ENCODE results near the gene VKORC1L1.

VKORC1L1 gene

DNA sequence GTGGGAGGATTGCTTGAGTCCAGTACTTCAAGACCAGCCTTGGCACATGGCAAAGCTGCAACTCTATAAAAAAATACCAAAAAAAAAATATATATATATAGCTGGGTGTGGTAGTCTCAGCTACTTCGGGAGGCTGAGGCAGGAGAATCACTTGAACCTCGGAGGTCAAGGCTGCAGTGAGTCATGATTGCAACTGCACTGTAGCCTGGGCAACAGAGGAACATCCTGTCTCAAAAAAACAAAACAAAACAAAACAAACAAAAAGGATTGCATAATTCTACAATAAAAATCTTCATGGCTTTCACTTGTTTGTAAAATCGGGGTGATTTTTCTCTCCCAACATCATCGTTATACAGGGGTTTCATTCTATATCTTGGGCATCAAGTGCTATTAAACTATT lies 74.0 kb downstream of the VKORC1L1 start:
- Histone ChIP-seq H3K4me2 (ENCODE audit: low read depth, low read length) (no peak overlapping the region), H3K9ac (ENCODE audit: low read length) (no peak overlapping the region), H3K27ac (ENCODE audit: low read length) (no peak overlapping the region), H3K4me3 (ENCODE audit: low read length) (no peak overlapping the region), H3K9me2 (replicated peaks; ENCODE audit: insufficient read depth, low read length) (no peaks in the 10 kb centered on the region), H2AFZ (ENCODE audit: low read length) (no peak overlapping the region), H3K4me1 (ENCODE audit: low read length) (no peaks in the 10 kb centered on the region), H4K20me1 (ENCODE audit: insufficient read depth, low read length) (no peaks in the 10 kb centered on the region), H3K9me3 (replicated peaks; ENCODE audit: insufficient read depth, low read length) (no peaks in the 10 kb centered on the region), H3K36me3 (replicated peaks; ENCODE audit: insufficient read depth, low read length) (no peaks in the 10 kb centered on the region; the same call in 1 of the 2 replicates), H3F3A (ENCODE audit: insufficient read depth, low read length) (no peaks in the 10 kb centered on the region), H3K27me3 (replicated peaks; ENCODE audit: insufficient read depth, low read length) (no peaks in the 10 kb centered on the region), H3K79me2 (ENCODE audit: low read length) (peaks cover 5% of the 10 kb centered on the region; the same call in 1 of the 2 replicates)
- TF ChIP-seq EZH2 (optimal IDR thresholded peaks at IDR 0.05; ENCODE audit: low read depth, low read length) (no peak), EZH2phosphoT487 (IDR thresholded peaks at IDR 0.05; ENCODE audit: low read length) (no peak)
- TF ChIP-seq, protein P1, sequence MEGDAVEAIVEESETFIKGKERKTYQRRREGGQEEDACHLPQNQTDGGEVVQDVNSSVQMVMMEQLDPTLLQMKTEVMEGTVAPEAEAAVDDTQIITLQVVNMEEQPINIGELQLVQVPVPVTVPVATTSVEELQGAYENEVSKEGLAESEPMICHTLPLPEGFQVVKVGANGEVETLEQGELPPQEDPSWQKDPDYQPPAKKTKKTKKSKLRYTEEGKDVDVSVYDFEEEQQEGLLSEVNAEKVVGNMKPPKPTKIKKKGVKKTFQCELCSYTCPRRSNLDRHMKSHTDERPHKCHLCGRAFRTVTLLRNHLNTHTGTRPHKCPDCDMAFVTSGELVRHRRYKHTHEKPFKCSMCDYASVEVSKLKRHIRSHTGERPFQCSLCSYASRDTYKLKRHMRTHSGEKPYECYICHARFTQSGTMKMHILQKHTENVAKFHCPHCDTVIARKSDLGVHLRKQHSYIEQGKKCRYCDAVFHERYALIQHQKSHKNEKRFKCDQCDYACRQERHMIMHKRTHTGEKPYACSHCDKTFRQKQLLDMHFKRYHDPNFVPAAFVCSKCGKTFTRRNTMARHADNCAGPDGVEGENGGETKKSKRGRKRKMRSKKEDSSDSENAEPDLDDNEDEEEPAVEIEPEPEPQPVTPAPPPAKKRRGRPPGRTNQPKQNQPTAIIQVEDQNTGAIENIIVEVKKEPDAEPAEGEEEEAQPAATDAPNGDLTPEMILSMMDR (IDR thresholded peaks at IDR 0.05; ENCODE audit: low read length) = no peak
- no peak for DNase-seq

DNA sequence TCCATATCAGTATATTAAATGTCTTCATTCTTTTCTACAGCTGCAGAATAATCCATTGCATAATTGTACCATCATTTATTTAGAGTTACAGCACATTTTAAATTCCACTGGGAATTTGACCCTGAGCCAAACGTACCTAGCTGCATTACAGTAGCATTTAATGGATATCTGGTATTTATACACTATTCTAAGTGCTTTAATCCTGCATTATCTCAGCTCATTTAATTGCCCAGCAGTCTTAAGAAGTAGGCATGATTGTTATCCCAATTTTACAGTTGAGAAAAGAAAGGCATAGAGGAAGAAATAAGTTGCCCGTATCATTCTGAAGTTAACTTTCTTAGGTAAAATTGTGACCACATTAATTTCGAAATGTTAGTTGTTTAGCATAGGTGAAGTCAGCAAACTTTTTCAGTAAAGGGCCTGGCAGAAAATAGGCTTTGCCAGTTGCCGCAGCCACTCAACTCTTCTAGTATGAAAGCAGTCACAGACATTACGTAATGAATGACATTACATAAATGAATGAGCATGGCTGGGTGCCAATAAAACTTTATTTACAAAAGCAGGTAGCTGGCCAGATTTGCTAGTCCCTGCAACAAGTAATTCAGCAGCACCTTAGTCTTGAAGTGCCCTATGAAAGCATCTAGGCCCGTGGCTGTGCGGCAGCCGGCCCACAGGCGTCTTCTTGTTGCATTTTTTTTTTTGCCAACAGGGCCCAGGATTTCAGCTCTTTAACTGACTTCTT lies 79.1 kb downstream of the VKORC1L1 start:
- H3K36me3 ChIP-seq (replicated peaks; ENCODE audit: insufficient read depth, low read length) = no peaks in the 10 kb centered on the region; the same call in 1 of the 2 replicates
- H3K27me3 ChIP-seq (replicated peaks; ENCODE audit: insufficient read depth, low read length) = no peaks in the 10 kb centered on the region
- TF ChIP-seq EZH2 (optimal IDR thresholded peaks at IDR 0.05; ENCODE audit: low read depth, low read length) = no peak
- TF ChIP-seq, protein P1 (IDR thresholded peaks at IDR 0.05; ENCODE audit: low read length) = no peak
- TF ChIP-seq EZH2phosphoT487 (IDR thresholded peaks at IDR 0.05; ENCODE audit: low read length) = no peak
- no peaks in the 10 kb centered on the region for H3K79me2 ChIP-seq (ENCODE audit: low read length)
- H3K9ac ChIP-seq (ENCODE audit: low read length) = no peak overlapping the region
- H3F3A ChIP-seq (ENCODE audit: insufficient read depth, low read length) = no peaks in the 10 kb centered on the region
- H4K20me1 ChIP-seq (ENCODE audit: insufficient read depth, low read length) = no peaks in the 10 kb centered on the region
- H3K4me1 ChIP-seq (ENCODE audit: low read length) = no peaks in the 10 kb centered on the region
- no peaks in the 10 kb centered on the region for H3K9me2 ChIP-seq (replicated peaks; ENCODE audit: insufficient read depth, low read length)
- no peak overlapping the region for H3K27ac ChIP-seq (ENCODE audit: low read length)
- DNase-seq = no peak
- no peak overlapping the region for H2AFZ ChIP-seq (ENCODE audit: low read length)
- no peak overlapping the region for H3K4me2 ChIP-seq (ENCODE audit: low read depth, low read length)
- no peak overlapping the region for H3K4me3 ChIP-seq (ENCODE audit: low read length)
- no peaks in the 10 kb centered on the region for H3K9me3 ChIP-seq (replicated peaks; ENCODE audit: insufficient read depth, low read length)

DNA sequence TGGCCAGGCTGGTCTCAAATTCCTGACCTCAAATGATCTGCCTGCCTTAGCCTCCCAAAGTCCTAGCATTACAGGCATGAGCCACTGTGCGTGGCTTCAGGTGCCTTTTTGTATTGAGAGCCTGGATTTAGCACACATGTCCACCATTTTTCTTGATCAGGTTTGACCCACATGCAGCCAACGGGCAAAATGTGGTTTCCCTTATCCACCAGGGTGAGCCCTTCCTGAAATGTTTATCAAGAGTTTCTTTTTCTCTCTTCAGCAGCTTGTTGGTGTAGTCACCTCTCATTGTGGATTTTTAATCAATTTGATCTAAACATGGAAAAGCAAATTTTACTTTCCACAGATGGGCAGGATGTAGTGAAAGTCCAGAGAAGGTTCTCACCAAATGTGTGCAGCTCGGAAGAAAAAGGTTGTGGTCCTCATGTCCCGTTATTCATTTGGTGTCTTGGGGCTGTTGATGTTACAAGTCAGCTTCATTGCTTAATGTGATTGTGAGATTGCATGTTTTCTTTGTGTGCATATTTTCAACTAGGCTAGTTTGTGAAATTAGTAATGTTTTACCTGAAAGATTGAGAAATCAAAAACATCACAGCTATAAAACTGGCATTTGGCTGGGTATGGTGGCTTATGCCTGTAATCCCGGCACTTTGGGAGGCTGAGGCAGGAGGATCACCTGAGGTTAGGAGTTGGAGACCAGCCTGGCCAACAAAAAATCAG lies 80.3 kb downstream of the VKORC1L1 start:
- Histone ChIP-seq H3K4me3 (ENCODE audit: low read length) (no peak overlapping the region), H3K9me3 (replicated peaks; ENCODE audit: insufficient read depth, low read length) (no peaks in the 10 kb centered on the region), H3K9me2 (replicated peaks; ENCODE audit: insufficient read depth, low read length) (no peaks in the 10 kb centered on the region), H3K9ac (ENCODE audit: low read length) (no peak overlapping the region), H3K4me1 (ENCODE audit: low read length) (no peaks in the 10 kb centered on the region), H3K4me2 (ENCODE audit: low read depth, low read length) (no peak overlapping the region), H3K27ac (ENCODE audit: low read length) (no peak overlapping the region), H3K27me3 (replicated peaks; ENCODE audit: insufficient read depth, low read length) (no peaks in the 10 kb centered on the region), H4K20me1 (ENCODE audit: insufficient read depth, low read length) (no peaks in the 10 kb centered on the region), H3K36me3 (replicated peaks; ENCODE audit: insufficient read depth, low read length) (no peaks in the 10 kb centered on the region; the same call in 1 of the 2 replicates), H3K79me2 (ENCODE audit: low read length) (no peaks in the 10 kb centered on the region), H2AFZ (ENCODE audit: low read length) (no peak overlapping the region), H3F3A (ENCODE audit: insufficient read depth, low read length) (0 out of 2 replicates have a peak, but pooled peaks cover 2% of the 10 kb centered on the region)
- TF ChIP-seq, protein P1 (IDR thresholded peaks at IDR 0.05; ENCODE audit: low read length) = no peak
- TF ChIP-seq EZH2phosphoT487 (IDR thresholded peaks at IDR 0.05; ENCODE audit: low read length) (no peak), EZH2 (optimal IDR thresholded peaks at IDR 0.05; ENCODE audit: low read depth, low read length) (no peak)
- DNase-seq = no peak

Data from MM.1S (cell line).